ENCODE measurements around the gene BICRAL.

DNA sequence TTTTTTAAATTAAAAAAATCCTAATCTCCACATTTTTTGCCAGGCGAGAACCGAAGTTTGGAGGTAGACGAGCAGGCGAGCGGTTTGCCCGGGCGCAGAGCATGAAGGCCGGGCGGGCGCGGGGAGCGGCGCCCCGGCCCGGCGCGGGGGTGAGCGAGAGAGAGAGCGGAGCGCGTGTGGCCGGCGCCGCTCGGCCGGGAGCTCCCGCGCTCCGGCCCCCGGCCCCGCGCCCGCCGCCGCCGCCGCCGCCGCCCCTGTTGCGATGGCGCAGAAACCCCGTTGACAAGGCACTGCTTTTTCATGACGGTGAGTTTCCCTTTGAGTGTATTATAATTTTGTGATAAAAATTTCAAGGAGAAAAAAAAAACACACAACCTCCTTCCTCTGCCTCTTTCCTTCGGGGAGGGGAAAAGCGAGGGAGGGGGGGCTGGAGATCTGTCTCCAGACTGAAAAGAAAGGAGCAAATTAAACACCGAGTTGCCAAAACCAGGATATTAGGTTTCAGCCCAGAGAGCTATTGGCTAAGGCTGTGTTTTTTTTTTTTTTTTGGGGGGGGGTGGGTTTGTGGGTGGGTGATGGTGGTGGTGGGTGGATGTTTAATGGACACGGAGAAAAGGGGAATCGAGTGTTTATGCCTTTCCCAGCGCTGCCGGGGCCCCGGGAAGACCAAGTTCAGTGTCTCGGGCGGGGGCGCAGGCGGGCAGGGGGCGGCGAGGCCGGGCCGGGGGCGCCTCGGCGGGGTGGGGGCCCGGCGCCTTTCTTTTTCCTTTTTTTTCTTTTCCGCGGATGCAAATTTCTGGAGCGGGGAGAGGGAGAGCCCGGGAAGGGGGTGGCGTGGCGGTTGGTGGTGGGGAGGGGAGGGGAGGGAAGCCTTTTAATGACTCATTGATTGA, at the start of gene BICRAL:
- TF ChIP-seq, protein P1, sequence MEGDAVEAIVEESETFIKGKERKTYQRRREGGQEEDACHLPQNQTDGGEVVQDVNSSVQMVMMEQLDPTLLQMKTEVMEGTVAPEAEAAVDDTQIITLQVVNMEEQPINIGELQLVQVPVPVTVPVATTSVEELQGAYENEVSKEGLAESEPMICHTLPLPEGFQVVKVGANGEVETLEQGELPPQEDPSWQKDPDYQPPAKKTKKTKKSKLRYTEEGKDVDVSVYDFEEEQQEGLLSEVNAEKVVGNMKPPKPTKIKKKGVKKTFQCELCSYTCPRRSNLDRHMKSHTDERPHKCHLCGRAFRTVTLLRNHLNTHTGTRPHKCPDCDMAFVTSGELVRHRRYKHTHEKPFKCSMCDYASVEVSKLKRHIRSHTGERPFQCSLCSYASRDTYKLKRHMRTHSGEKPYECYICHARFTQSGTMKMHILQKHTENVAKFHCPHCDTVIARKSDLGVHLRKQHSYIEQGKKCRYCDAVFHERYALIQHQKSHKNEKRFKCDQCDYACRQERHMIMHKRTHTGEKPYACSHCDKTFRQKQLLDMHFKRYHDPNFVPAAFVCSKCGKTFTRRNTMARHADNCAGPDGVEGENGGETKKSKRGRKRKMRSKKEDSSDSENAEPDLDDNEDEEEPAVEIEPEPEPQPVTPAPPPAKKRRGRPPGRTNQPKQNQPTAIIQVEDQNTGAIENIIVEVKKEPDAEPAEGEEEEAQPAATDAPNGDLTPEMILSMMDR (IDR thresholded peaks at IDR 0.05) = no peak
- TF ChIP-seq POLR2AphosphoS5 (IDR thresholded peaks at IDR 0.05) (peak; percentile 10 to 48 (median 30)), EP300 (IDR thresholded peaks at IDR 0.05) (no peak), POLR2A (IDR thresholded peaks at IDR 0.05) (no peak)
